HCT116 (cell line): ENCODE data around the gene OPTN.

ENCODE experiments used
- ATF3 ChIP-seq: IDR thresholded peaks from 2 replicates; pipeline ENCODE4 v1.6.1; 2012
- CTCF ChIP-seq, 3 experiments: fragments of 200-600 bp in 1 of 3; sonication (generic) in 1 of 3; IDR thresholded peaks in 2 of 3; conservative IDR thresholded peaks in 1 of 3; 2 replicates each; pipeline ENCODE4 v1.5.1; 2012 to 2017; ENCODE audit warnings: low read depth in 2 of 3, low read length in 2 of 3, antibody characterized with exemption in 1 of 3, borderline replicate concordance in 1 of 3, control low read depth in 1 of 3, mild to moderate bottlenecking in 1 of 3, mixed read lengths in 1 of 3, mixed run types in 1 of 3, moderate library complexity in 1 of 3; ENCODE audit not compliant: insufficient read depth in 1 of 3
- EGR1 ChIP-seq: IDR thresholded peaks from 2 replicates; pipeline ENCODE4 v1.6.1; 2012; ENCODE audit warnings: low read depth
- EZH2 ChIP-seq: fragments of 200-600 bp; sonication (generic); IDR thresholded peaks from 2 replicates; pipeline ENCODE4 v1.6.1; 2017; ENCODE audit warnings: antibody characterized with exemption, mixed run types
- EZH2phosphoT487 ChIP-seq: fragments of 200-600 bp; IDR thresholded peaks from 2 replicates; pipeline ENCODE4 v1.6.1; 2018; ENCODE audit warnings: antibody characterized with exemption, borderline replicate concordance
- JUND ChIP-seq: IDR thresholded peaks from 2 replicates; pipeline ENCODE4 v1.6.1; 2012
- POLR2A ChIP-seq: IDR thresholded peaks from 2 replicates; pipeline ENCODE4 v1.7.0; 2011; ENCODE audit warnings: borderline replicate concordance; ENCODE audit not compliant: insufficient read depth, insufficient read length; ENCODE audit errors: extremely low read depth
- RAD21 ChIP-seq: IDR thresholded peaks from 2 replicates; pipeline ENCODE4 v1.6.1; 2012; ENCODE audit warnings: low read depth, mild to moderate bottlenecking
- YY1 ChIP-seq: IDR thresholded peaks from 2 replicates; pipeline ENCODE4 v1.6.1; 2011; ENCODE audit warnings: low read length, low read depth, moderate library complexity, mild to moderate bottlenecking; ENCODE audit not compliant: insufficient replicate concordance; ENCODE audit errors: extremely low read depth

GRCh38 chr10:13105184-13105583 lies 5.2 kb downstream of the OPTN start:
- no peak for TF ChIP-seq YY1
- no peak for TF ChIP-seq EZH2
- no peak for TF ChIP-seq RAD21
- no peak for TF ChIP-seq CTCF (IDR thresholded peaks at IDR 0.05 in 2 of 3, conservative IDR thresholded peaks at IDR 0.05 in 1 of 3; ENCODE audit: borderline replicate concordance in 1 of 3, insufficient read depth in 1 of 3, low read depth in 2 of 3, low read length in 2 of 3)
- no peak for TF ChIP-seq JUND
- no peak for TF ChIP-seq EGR1
- TF ChIP-seq EZH2phosphoT487 = no peak
- TF ChIP-seq POLR2A = no peak
- TF ChIP-seq ATF3 = no peak
